ENCODE data around the gene TMEM38A.
"Not testable (repeated sequence)": the region's sequence is repeated elsewhere in the genome, so short reads cannot be mapped to it uniquely, and the experiment has no call there.

Gene TMEM38A

GRCh38 chr19:16679811-16680210 is 18.9 kb downstream of the TMEM38A start:
- DNase-seq = no peak

GRCh38 chr19:16682539-16682938 is 21.6 kb downstream of the TMEM38A start:
- DNase-seq = no peak

GRCh38 chr19:16684216-16684615 is 23.3 kb downstream of the TMEM38A start:
- DNase-seq = no peak

DNA sequence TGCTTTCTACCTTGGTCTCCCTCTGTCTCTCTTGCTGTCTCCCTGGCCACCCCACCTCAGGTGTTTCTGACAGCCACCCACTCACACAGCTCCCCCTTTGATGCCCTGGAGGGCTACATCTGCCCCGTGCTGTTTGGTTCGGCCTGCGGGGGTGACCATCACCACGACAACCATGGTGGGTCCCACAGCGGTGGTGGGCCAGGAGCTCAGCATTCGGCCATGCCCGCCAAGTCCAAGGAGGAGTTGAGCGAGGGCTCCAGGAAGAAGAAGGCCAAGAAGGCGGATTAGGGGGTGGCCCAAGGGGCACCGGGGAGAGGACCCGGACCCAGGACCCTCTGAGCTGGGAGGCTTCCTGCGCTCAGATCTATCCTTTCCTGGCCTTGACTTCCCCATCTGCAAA is 27.1 kb downstream of the TMEM38A start:
- no peak for DNase-seq

GRCh38 chr19:16698914-16699313 is 38.0 kb downstream of the TMEM38A start:
- no peak for DNase-seq

- DNase-seq = peak; percentile 16
These were observed 41.2 kb downstream of the TMEM38A start for GRCh38 chr19:16702123-16702522.

DNA sequence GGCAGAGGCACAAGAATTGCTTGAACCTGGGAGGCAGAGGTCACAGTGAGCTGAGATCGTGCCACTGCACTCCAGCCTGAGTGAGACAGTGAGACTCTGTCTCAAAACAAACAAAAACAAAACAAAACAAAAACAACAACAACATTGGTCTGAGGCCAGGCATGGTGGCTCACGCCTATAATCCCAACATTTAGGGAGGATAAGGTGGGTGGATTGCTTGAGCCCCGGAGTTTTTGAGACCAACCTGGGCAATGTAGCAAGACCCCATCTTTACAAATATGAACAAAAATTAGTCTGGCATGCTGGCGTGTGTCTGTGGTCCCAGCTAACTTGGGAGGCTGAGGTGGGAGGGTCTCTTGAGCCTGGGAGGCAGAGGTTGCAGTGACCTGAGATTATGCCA is 42.7 kb downstream of the TMEM38A start:
- no peak for DNase-seq

DNA sequence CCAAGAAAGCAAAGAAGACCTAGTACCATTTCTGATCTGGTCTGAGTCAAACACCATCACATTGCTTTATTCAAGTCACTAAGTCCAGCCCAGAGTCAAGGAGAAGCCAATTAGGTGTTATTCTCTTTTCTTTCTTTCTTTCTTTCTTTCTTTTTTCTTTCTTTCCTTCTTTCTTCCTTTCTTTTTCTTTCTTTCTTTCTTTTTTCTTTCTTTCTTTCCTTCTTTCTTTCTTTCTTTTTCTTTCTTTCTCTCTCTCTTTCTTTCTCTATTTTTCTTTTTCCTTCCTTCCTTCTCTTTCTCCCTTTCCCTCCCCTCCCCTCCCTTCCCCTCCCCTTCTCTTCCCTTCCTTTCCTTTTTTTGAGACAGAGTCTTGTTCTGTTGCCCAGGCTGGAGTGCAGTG is 49.9 kb downstream of the TMEM38A start:
- not testable (repeated sequence) for DNase-seq

DNA sequence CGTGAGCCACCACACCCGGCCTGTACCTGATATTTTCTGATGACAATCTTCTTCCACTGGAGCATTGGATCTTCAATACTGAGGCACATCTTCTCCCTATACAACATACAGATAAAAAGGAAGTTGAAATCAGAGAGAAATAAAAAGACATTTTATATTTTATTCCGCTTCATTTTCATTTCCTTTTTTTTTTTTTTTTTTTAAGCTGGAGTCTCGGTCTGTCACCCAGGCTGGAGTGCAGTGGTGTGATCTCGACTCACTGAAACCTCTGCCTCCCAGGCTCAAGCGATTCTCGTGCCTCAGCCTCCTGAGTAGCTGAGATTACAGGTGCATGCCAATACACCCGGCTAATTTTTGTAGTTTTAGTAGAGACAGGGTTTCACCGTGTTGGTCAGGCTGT is 51.4 kb downstream of the TMEM38A start:
- not testable (repeated sequence) for DNase-seq

GRCh38 chr19:16714702-16715287 is 53.9 kb downstream of the TMEM38A start:
- DNase-seq = peak; percentile 16

DNA sequence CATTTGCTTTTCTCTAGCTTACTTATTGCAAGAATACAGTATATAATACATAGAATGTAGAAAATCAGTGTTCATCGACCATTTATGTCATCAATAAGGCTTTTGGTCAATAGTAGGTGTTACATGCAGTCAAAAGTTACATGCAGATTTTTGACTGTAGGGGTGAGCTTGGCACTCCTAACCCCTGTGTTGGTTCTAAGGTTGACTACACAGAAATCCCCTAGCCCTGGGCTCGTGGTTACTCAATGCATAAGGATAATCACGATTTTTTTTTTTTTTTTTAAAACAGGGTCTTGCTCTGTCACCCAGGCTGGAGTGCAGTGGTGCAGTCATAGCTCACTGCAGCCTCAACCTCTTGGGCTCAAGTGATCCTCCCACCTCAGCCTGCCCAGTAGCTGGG is 54.7 kb downstream of the TMEM38A start:
- no peak for DNase-seq

GRCh38 chr19:16721051-16721450 is 60.1 kb downstream of the TMEM38A start:
- no peak for DNase-seq

- DNase-seq = no peak
These were observed 61.7 kb downstream of the TMEM38A start for GRCh38 chr19:16722591-16722990.

DNA sequence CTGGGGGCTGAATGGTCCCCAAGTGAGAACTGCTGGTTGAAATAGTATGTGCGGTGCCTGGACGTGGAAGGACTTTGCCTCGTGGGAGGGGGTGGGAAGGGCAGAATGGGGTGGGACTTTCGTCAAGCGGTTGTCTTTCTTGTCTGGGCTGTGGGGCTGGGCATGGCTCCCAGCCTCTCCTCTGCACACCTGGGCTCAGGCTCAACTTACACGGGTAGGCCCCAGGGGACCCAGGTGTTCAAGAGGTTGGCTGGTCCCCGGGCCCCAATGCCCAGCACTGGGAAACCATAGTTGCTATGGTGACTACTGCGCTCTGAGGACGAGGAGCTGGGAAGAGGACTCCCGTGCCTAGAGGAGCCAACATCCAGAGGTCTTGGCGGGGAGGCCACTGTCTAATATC is 66.0 kb downstream of the TMEM38A start:
- DNase-seq = no peak

GRCh38 chr19:16735650-16736266 is 74.8 kb downstream of the TMEM38A start:
- not testable (repeated sequence) for DNase-seq

GRCh38 chr19:16736709-16737108 is 75.8 kb downstream of the TMEM38A start:
- DNase-seq = no peak

DNA sequence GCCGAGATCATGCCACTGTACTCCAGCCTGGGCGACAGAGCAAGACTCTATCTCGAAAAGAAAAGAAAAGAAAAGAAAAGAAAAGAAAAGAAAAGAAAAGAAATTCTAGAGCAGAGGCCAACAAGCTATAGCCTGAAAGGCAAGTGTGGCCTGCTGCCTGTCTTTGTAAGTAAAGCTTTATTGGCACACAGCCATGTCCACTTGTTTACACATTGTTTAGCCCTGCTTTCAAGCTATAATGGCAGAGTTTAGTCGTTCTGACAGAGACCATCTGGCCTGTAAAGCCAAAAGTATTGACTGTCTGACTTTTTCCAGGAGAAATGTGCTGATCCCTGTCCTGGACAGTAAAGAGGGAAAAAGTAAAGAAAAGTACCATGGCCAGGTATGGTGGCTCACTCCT is 77.0 kb downstream of the TMEM38A start:
- no peak for DNase-seq

DNA sequence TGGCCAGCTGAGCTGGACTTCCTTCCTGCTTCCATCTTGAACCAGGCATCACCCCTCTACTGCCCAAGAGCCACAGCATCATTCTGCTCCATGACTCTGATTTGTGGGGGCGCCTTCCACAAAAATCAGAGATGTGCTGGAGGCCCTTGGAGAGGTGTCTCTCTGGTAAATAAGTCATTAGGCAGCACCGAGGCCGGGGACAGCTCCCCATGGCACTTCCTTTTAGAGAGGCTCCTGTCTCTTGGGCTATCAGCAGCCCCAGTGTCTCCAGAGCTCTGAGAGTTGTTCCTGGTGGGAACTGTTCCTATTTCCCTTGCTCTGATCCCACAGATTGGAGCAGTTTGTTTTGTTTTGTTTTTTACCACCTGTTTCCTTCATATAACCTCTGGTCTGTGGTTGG is 78.6 kb downstream of the TMEM38A start:
- DNase-seq = no peak
